ENCODE data around the gene CYP2A13.
"Not testable (repeated sequence)": the region's sequence is repeated elsewhere in the genome, so short reads cannot be mapped to it uniquely, and the experiment has no call there.

GRCh38 chr19:41135390-41136384 lies 47.4 kb downstream of the CYP2A13 start:
- TF ChIP-seq EZH2 (IDR thresholded peaks at IDR 0.05; ENCODE audit: borderline replicate concordance, low read length): not testable (repeated sequence)
- TF ChIP-seq, protein P1, sequence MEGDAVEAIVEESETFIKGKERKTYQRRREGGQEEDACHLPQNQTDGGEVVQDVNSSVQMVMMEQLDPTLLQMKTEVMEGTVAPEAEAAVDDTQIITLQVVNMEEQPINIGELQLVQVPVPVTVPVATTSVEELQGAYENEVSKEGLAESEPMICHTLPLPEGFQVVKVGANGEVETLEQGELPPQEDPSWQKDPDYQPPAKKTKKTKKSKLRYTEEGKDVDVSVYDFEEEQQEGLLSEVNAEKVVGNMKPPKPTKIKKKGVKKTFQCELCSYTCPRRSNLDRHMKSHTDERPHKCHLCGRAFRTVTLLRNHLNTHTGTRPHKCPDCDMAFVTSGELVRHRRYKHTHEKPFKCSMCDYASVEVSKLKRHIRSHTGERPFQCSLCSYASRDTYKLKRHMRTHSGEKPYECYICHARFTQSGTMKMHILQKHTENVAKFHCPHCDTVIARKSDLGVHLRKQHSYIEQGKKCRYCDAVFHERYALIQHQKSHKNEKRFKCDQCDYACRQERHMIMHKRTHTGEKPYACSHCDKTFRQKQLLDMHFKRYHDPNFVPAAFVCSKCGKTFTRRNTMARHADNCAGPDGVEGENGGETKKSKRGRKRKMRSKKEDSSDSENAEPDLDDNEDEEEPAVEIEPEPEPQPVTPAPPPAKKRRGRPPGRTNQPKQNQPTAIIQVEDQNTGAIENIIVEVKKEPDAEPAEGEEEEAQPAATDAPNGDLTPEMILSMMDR (conservative IDR thresholded peaks at IDR 0.05 in 1 of 2, IDR thresholded peaks at IDR 0.05 in 1 of 2; ENCODE audit: extremely low read depth in 1 of 2, insufficient read depth in 1 of 2, low read depth in 1 of 2, low read length in 2 of 2): not testable (repeated sequence)

Data from mammary epithelial cell (primary cell).